ENCODE measurements around the gene MAD2L2. TPM values are rescaled to one million over a fixed set of nuclear protein-coding genes. Genes with fewer than 3 reads are reported as not detected.

MAD2L2 gene
- total and polyA plus RNA-seq, 9 of the 15 experiments (the other 6 are each of a cell fraction or from before 2014, with no cell fraction given), result 12.4 to 286 (median 143) TPM

- no peak for TF ChIP-seq STAT5A (IDR thresholded peaks at IDR 0.05; ENCODE audit: borderline replicate concordance, low read length)
- TF ChIP-seq RBM22 (IDR thresholded peaks at IDR 0.05; ENCODE audit: low read depth, low read length, poor library complexity, severe bottlenecking), result peak; percentile 48
- peak; percentile 86 for TF ChIP-seq PCBP1 (IDR thresholded peaks at IDR 0.05; ENCODE audit: low read depth, low read length, poor library complexity, severe bottlenecking)
- TF ChIP-seq HCFC1 (IDR thresholded peaks at IDR 0.05; ENCODE audit: low read depth, low read length), result 0 out of 2 replicates have a peak, but pooled peaks have one; percentile 29
- peak; percentile 81 to 93 for TF ChIP-seq KDM1A (IDR thresholded peaks at IDR 0.05)
- TF ChIP-seq KDM2B (CRISPR knock-in tag; IDR thresholded peaks at IDR 0.05), result peak; percentile 97
- TF ChIP-seq ZNF175 (CRISPR knock-in tag; IDR thresholded peaks at IDR 0.05; ENCODE audit: low read depth), result no peak
- TF ChIP-seq ZNF354B (CRISPR knock-in tag; IDR thresholded peaks at IDR 0.05), result no peak
- TF ChIP-seq PREB (CRISPR knock-in tag; IDR thresholded peaks at IDR 0.05), result no peak
- TF ChIP-seq ARID4B (CRISPR knock-in tag; IDR thresholded peaks at IDR 0.05), result 0 out of 2 replicates have a peak, but pooled peaks have one; percentile 26
- no peak for TF ChIP-seq HSF4 (CRISPR knock-in tag; IDR thresholded peaks at IDR 0.05; ENCODE audit: borderline replicate concordance)
- no peak for TF ChIP-seq PHB2 (IDR thresholded peaks at IDR 0.05; ENCODE audit: low read depth)
- TF ChIP-seq GATAD2B (IDR thresholded peaks at IDR 0.05; ENCODE audit: borderline replicate concordance), result peak; percentile 70; the same call in 1 of the 2 replicates
- peak; percentile 67; the same call in 1 of the 2 replicates for TF ChIP-seq ZKSCAN1 (IDR thresholded peaks at IDR 0.05; ENCODE audit: low read depth, low read length)
- TF ChIP-seq PBX2 (CRISPR knock-in tag; IDR thresholded peaks at IDR 0.05; ENCODE audit: low read depth), result no peak
- TF ChIP-seq PBX2 (tag; conservative IDR thresholded peaks at IDR 0.05; ENCODE audit: low read depth), result no peak
- no peak for TF ChIP-seq ZNF707 (CRISPR knock-in tag; conservative IDR thresholded peaks at IDR 0.05)
- TF ChIP-seq ILF3 (IDR thresholded peaks at IDR 0.05; ENCODE audit: borderline replicate concordance), result no peak; the same call in 1 of the 2 replicates
- no peak for TF ChIP-seq ZSCAN29 (IDR thresholded peaks at IDR 0.05)
- TF ChIP-seq CXXC5 (CRISPR knock-in tag; IDR thresholded peaks at IDR 0.05), result peak; percentile 79
- TF ChIP-seq LARP7 (IDR thresholded peaks at IDR 0.05), result no peak
- TF ChIP-seq ZNF57 (CRISPR knock-in tag; IDR thresholded peaks at IDR 0.05), result no peak
Measured at GRCh38 chr1:11650331-11650991, 30.5 kb downstream of the MAD2L2 start (continued).
